ENCODE data around the gene BARHL2. TPM values are rescaled to one million over a fixed set of nuclear protein-coding genes. Genes with fewer than 3 reads are reported as not detected.

BARHL2 gene
- total RNA-seq, 2 experiments from 2014 or later, result not detected

GRCh38 chr1:90718411-90719329 is 1.6 kb upstream of the BARHL2 start:
- H3K4me1 Mint-ChIP-seq (ENCODE audit: low read depth), result peaks cover 23% of the 10 kb centered on the region
- intact Hi-C loops (cut with micrococcal nuclease), result no loop called here
- H3K36me3 Mint-ChIP-seq (ENCODE audit: low read depth), result peaks cover 20% of the 10 kb centered on the region
- ChIA-PET POLR2A (interaction anchor here (0.7 to 1.4 kb wide), 3 partner anchors 10 to 12 kb away, joined by 3 to 5 read pairs (median 4); no protein-coding TSS in a partner anchor), CTCF (interaction anchor here (1.0 to 4.6 kb wide), 2 partner anchors 12 to 447 kb away, joined by 3 to 50 read pairs; no protein-coding TSS in a partner anchor)
- DNase-seq (no peak), ATAC-seq (no peak)
- peak overlapping the region; percentile 62 for H3K4me3 Mint-ChIP-seq
- no peak for TF ChIP-seq CTCF (IDR thresholded peaks at IDR 0.05)
- no peak overlapping the region for H3K27ac Mint-ChIP-seq
- H3K27me3 Mint-ChIP-seq, result peaks cover 83% of the 10 kb centered on the region
- H3K9me3 Mint-ChIP-seq, result peaks cover 13% of the 10 kb centered on the region

DNA sequence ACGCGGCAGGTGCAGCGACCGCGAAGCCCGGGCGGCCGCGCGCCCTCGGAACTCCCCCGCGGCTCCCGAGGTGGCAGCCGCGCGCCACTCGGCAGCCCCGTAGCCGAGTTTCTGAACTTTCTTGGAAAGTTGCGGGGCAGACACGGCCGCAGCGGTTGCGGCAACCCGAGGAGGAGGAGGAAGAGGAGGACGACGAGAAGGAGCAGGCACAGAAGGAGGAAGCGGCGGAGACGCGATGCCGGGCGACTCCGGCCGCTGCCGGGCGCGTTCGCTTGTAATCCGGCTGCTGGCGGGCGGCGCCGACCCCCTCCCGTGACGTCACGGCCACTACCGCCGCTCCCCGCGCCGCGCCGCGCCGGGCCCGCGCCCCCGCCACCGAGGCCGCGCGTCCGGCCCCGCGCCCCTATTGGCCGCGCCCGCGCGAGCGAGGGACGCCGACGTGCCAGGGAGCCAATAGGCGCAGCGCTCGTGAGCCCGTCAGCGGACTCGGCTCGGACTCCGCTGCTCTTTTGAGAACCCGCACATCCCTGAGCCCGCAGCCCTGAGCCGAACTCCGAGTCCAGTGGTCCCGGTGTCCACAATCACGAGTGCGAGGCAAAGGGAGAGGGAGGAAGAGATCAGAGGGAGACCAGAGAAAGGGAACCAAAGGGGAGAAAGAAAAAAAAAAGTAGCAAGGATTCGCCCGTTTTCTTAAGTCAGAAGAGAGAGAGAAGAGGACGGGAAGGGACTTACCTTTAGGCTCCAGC is 736 bp upstream of the BARHL2 start:
- intact Hi-C loops (cut with micrococcal nuclease), result no loop called here
- no peak for TF ChIP-seq CTCF (IDR thresholded peaks at IDR 0.05)
- H3K4me3 Mint-ChIP-seq, result peak overlapping the region; percentile 62
- POLR2A ChIA-PET, result no interaction called here
- CTCF ChIA-PET, result interaction anchor here (4.6 kb wide), 1 partner anchor 13 kb away, joined by 50 read pairs; no protein-coding TSS in a partner anchor
- peaks cover 83% of the 10 kb centered on the region for H3K27me3 Mint-ChIP-seq
- peaks cover 13% of the 10 kb centered on the region for H3K9me3 Mint-ChIP-seq
- ATAC-seq, result peak; percentile 24
- no peak for DNase-seq
- H3K36me3 Mint-ChIP-seq (ENCODE audit: low read depth), result peaks cover 18% of the 10 kb centered on the region
- H3K27ac Mint-ChIP-seq, result no peak overlapping the region
- H3K4me1 Mint-ChIP-seq (ENCODE audit: low read depth), result peaks cover 17% of the 10 kb centered on the region

- POLR2A ChIA-PET, result interaction anchor here (1.1 to 1.3 kb wide), 2 partner anchors 10 to 457 kb away, joined by 3 read pairs; no protein-coding TSS in a partner anchor
- H3K36me3 Mint-ChIP-seq (ENCODE audit: low read depth), result peaks cover 18% of the 10 kb centered on the region
- H3K4me3 Mint-ChIP-seq, result peak overlapping the region; percentile 53
- peaks cover 13% of the 10 kb centered on the region for H3K9me3 Mint-ChIP-seq
- H3K4me1 Mint-ChIP-seq (ENCODE audit: low read depth), result peaks cover 17% of the 10 kb centered on the region
- ATAC-seq, result no peak
- peaks cover 83% of the 10 kb centered on the region for H3K27me3 Mint-ChIP-seq
- TF ChIP-seq CTCF (IDR thresholded peaks at IDR 0.05), result no peak
- no peak overlapping the region for H3K27ac Mint-ChIP-seq
- CTCF ChIA-PET, result no interaction called here
- intact Hi-C loops (cut with micrococcal nuclease), result no loop called here
- no peak for DNase-seq
Observed at GRCh38 chr1:90717356-90717664, 208 bp upstream of the BARHL2 start.

DNA sequence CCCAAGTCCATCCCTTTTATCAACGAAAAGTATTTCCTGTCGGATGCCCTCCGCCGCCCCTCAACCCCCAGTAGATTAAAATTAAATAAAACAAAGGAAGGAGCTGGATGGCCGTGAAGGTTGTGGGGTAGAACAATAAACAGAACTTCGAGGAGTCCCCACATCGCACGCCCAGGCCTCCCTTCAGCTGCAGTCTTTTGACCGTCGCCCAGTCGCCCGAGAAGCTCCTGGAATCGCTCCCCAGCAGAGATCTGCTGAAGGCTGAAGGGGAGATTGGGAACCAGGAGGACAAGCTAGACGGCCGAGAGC is 905 bp downstream of the BARHL2 start:
- no peak overlapping the region for H3K4me3 Mint-ChIP-seq
- H3K27ac Mint-ChIP-seq, result no peak overlapping the region
- TF ChIP-seq CTCF (IDR thresholded peaks at IDR 0.05), result no peak
- peaks cover 16% of the 10 kb centered on the region for H3K36me3 Mint-ChIP-seq (ENCODE audit: low read depth)
- H3K9me3 Mint-ChIP-seq, result peaks cover 10% of the 10 kb centered on the region
- intact Hi-C loops (cut with micrococcal nuclease), result no loop called here
- peaks cover 13% of the 10 kb centered on the region for H3K4me1 Mint-ChIP-seq (ENCODE audit: low read depth)
- peaks cover 82% of the 10 kb centered on the region for H3K27me3 Mint-ChIP-seq
- DNase-seq (no peak), ATAC-seq (no peak)
- POLR2A ChIA-PET, result interaction anchor here (1.1 to 1.6 kb wide), 3 partner anchors 8 to 458 kb away, joined by 3 read pairs; no protein-coding TSS in a partner anchor
- CTCF ChIA-PET, result interaction anchor here (0.9 to 2.1 kb wide), 2 partner anchors 14 to 134 kb away, joined by 3 to 5 read pairs; no protein-coding TSS in a partner anchor

Measured in activated CD8-positive, alpha-beta T cell treated with anti-CD3 and anti-CD28 coated beads for 36 hours (primary cell).